Immature natural killer cell (primary cell): ENCODE results near the gene HOXA9. TPM values are rescaled to one million over a fixed set of nuclear protein-coding genes. Genes with fewer than 3 reads are reported as not detected.

Experiments used
- DNase-seq, 3 donors: peaks; one replicate each; pipeline ENCODE4 v3.0.0; 2022; ENCODE audit warnings: mixed read lengths in 1 of 3
- H3K27ac Mint-ChIP-seq, 6 donors: one replicate each; pipeline ENCODE4 v1.8.0; 2020; ENCODE audit warnings: mixed read lengths in 6 of 6, mild to moderate bottlenecking in 5 of 6, inconsistent platforms in 4 of 6, moderate library complexity in 3 of 6
- H3K27me3 Mint-ChIP-seq, 3 donors: one replicate each; pipeline ENCODE4 v1.8.0; 2020 to 2021; ENCODE audit warnings: low read depth in 3 of 3, mild to moderate bottlenecking in 3 of 3, mixed read lengths in 3 of 3, moderate library complexity in 3 of 3, inconsistent platforms in 1 of 3
- H3K36me3 Mint-ChIP-seq, 3 donors: one replicate each; pipeline ENCODE4 v1.8.0; 2020; ENCODE audit warnings: mixed read lengths in 3 of 3, inconsistent platforms in 2 of 3, mild to moderate bottlenecking in 2 of 3
- H3K4me1 Mint-ChIP-seq, 2 donors: one replicate each; pipeline ENCODE4 v1.8.0; 2020; ENCODE audit warnings: inconsistent platforms in 2 of 2, mild to moderate bottlenecking in 2 of 2, mixed read lengths in 2 of 2, moderate library complexity in 1 of 2
- H3K4me3 Mint-ChIP-seq, 5 donors: one replicate each; pipeline ENCODE4 v1.8.0; 2020; ENCODE audit warnings: mild to moderate bottlenecking in 5 of 5, mixed read lengths in 5 of 5, inconsistent platforms in 3 of 5, moderate library complexity in 3 of 5
- H3K9me3 Mint-ChIP-seq, 6 donors: one replicate each; pipeline ENCODE4 v1.8.0; 2020; ENCODE audit warnings: mild to moderate bottlenecking in 6 of 6, mixed read lengths in 6 of 6, inconsistent platforms in 4 of 6, moderate library complexity in 3 of 6
- polyA plus RNA-seq, 3 donors: library from polyadenylated mRNA; unstranded; fragments of 300-500 nt; fragmentation: Illumina TruSeq; gene quantifications; one replicate each; pipeline ENCODE4 v1.2.3, GENCODE V29; 2021

The HOXA9 gene
- polyA plus RNA-seq, 3 donors from 2014 or later: 1.6 to 3.1 (median 1.8) TPM

DNA sequence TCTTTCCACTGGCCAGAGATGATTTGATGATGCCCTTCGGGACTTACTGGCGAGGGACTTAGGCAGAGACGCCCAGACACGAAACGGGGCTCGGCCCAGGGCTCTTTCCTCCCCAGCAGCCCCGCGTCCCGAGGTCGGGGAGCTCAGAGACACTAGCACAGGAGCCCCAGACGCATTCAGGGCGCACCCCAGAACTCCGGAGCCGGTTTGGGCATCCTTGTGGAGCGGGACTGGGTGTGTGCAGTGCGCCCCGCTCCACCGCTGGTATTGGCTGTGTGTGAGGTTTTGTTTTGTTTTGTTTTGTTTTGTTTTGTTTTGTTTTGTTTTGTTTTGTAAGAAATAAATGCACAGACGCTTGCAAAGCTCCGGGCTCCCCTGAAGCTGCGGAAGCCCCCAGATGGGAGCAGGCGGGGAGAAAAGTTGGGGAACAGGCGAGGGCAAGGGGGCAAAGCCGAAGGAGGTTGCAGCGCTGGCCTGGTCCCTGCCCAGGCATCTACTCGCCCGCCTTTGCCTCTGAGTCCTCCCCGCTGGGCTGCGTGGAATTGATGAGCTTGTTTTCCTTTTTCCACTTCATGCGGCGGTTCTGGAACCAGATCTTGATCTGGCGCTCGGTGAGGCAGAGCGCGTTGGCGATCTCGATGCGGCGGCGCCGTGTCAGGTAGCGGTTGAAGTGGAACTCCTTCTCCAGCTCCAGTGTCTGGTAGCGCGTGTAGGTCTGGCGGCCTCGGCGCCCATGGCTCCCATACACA lies 20.0 kb downstream of the HOXA9 start:
- Mint-ChIP-seq H3K36me3 (peaks cover 0 to 9% (median 0%) of the 10 kb centered on the region in 3 donors), H3K4me3 (no peak overlapping the region), H3K27me3 (peaks cover 17 to 35% (median 23%) of the 10 kb centered on the region in 3 donors), H3K27ac (no peak overlapping the region), H3K9me3 (no peaks in the 10 kb centered on the region), H3K4me1 (peaks cover 13 to 29% of the 10 kb centered on the region in 2 donors)
- no peak for DNase-seq

DNA sequence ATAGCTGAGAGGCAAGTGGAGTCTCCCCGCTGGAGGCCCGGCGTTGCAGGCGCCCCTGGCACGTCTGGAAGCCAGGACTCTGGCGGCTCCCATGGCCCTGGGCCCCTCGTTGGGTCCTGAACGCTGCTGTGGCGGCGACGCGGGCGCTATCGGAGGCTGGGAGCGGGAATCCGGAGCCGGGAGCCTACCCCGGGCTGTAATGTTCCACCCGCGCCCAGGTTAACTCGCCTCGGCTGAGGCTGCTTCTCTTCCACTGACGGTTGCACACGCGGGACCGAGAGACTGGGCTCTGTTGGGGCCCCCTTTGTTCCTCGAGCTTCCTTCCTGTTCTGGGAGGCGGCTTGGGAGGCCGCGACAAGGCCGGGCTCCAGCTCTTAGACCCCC lies 20.6 kb downstream of the HOXA9 start:
- no peak for DNase-seq
- H3K27ac Mint-ChIP-seq: no peak overlapping the region
- H3K4me1 Mint-ChIP-seq: peaks cover 10 to 24% of the 10 kb centered on the region in 2 donors
- peaks cover 0 to 9% (median 0%) of the 10 kb centered on the region in 3 donors for H3K36me3 Mint-ChIP-seq
- no peak overlapping the region for H3K4me3 Mint-ChIP-seq
- H3K9me3 Mint-ChIP-seq: no peaks in the 10 kb centered on the region
- peaks cover 17 to 29% (median 23%) of the 10 kb centered on the region in 3 donors for H3K27me3 Mint-ChIP-seq

DNA sequence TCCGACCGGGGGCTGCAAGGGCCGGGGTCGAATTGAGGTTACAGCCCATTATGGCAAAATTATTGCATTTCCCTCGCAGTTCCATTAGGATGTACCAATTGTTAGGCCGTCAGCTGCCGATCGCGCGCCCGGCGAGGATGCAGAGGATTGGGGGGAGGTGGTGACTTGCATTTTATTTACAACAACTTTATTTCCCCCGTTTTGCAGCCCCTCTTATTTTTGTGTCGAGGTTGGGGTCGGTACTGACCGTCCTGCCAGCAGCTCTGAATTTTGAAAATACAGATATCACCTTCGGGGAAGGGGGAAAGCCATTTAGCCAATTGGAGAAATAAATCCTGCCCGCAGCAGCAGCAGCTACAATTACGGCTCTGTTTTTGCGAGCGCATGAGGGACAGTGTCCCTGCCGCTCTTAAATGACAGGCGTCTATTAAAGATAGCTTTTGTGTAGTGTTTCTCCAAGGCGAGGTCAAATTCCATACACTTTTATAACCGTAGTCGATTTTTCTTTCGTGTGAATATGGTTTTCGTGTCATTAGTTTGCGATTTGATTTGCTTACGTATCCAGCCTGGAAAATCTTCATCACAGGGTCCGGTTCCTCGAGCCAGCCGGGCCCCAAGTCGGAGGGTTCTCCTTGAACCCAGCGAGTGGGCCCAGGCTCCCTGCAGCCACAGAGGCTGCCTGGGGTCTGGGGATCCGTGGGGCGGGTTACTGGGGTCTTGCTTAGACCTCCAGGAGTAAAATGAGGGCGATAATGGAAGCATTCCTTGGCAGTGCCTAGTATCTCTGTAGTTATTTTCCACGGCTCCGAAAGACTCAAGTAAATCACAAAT lies 21.2 kb downstream of the HOXA9 start:
- no peaks in the 10 kb centered on the region for H3K9me3 Mint-ChIP-seq
- H3K27me3 Mint-ChIP-seq: peaks cover 14 to 28% (median 21%) of the 10 kb centered on the region in 3 donors
- H3K36me3 Mint-ChIP-seq: peaks cover 0 to 9% (median 0%) of the 10 kb centered on the region in 3 donors
- DNase-seq: no peak
- peaks cover 10 to 20% of the 10 kb centered on the region in 2 donors for H3K4me1 Mint-ChIP-seq
- H3K27ac Mint-ChIP-seq: no peak overlapping the region
- no peak overlapping the region for H3K4me3 Mint-ChIP-seq

DNA sequence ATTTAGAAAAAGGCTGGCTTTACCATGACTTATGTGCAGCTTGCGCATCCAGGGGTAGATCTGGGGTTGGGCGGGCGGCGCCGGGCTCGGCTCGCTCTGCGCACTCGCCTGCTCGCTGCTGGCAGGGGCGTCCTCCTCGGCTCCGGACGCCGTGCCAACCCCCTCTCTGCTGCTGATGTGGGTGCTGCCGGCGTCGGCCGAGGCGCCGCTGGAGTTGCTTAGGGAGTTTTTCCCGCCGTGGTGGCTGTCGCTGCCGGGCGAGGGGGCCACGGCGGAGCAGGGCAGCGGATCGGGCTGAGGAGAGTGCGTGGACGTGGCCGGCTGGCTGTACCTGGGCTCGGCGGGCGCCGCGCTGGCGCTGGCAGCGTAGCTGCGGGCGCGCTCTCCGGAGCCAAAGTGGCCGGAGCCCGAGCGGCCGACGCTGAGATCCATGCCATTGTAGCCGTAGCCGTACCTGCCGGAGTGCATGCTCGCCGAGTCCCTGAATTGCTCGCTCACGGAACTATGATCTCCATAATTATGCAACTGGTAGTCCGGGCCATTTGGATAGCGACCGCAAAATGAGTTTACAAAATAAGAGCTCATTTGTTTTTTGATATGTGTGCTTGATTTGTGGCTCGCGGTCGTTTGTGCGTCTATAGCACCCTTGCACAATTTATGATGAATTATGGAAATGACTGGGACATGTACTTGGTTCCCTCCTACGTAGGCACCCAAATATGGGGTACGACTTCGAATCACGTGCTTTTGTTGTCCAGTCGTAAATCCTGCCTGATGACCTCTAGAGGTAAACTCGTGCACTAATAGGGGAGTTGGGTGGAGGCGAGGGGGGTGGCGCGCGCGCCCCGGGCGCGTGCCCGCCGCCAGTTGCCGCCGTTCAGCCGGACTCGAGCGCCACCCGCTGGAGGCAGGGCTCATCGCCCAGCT lies 22.1 kb downstream of the HOXA9 start, which contains the start of gene HOXA5:
TSS of gene HOXA5 (minus strand) at position 659 of the 927 bp plus-strand sequence. CDS start at position 585, 74 bp downstream.
- peak within 1 kb of the TSS in 1 of 6 donors; percentile 37 for H3K27ac Mint-ChIP-seq

DNA sequence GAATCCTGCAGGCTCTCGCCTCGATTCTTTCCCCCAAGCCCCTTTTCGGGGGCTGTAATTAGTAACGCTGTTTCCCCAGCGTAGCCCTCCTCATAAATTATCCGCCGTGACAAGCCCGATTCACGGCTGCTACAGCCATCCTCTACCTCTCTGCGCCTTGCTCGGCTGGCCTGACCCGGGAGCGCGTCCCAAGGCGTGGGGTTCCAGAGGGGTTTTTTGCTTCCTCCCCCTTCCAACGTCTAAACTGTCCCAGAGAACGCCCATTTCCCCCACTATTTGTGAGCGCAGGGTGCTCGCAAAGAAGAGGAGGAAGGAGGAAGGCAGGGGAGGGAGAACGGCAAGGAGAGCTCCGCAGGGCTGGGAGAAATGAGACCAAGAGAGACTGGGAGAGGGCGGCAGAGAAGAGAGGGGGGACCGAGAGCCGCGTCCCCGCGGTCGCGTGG lies 22.7 kb downstream of the HOXA9 start:
- DNase-seq: no peak
- no peaks in the 10 kb centered on the region for H3K9me3 Mint-ChIP-seq
- H3K4me1 Mint-ChIP-seq: peaks cover 7 to 11% of the 10 kb centered on the region in 2 donors
- H3K27me3 Mint-ChIP-seq: peaks cover 10 to 23% (median 18%) of the 10 kb centered on the region in 3 donors
- H3K27ac Mint-ChIP-seq: peak overlapping the region in 1 of 6 donors; percentile 37
- peaks cover 0 to 12% (median 0%) of the 10 kb centered on the region in 3 donors for H3K36me3 Mint-ChIP-seq
- H3K4me3 Mint-ChIP-seq: peak overlapping the region; percentile 67 to 74 (median 70)

More for the DNA sequence above, 22.1 kb downstream of the HOXA9 start, which contains the start of gene HOXA5:
- Mint-ChIP-seq H3K27me3 (peaks cover 11 to 25% (median 20%) of the 10 kb centered on the region in 3 donors), H3K4me1 (peaks cover 10 to 18% of the 10 kb centered on the region in 2 donors), H3K36me3 (peaks cover 0 to 12% (median 0%) of the 10 kb centered on the region in 3 donors), H3K4me3 (peak within 1 kb of the TSS; percentile 67 to 74 (median 70)), H3K9me3 (no peaks in the 10 kb centered on the region)
- peak; percentile 38 to 65 (median 57) for DNase-seq

DNA sequence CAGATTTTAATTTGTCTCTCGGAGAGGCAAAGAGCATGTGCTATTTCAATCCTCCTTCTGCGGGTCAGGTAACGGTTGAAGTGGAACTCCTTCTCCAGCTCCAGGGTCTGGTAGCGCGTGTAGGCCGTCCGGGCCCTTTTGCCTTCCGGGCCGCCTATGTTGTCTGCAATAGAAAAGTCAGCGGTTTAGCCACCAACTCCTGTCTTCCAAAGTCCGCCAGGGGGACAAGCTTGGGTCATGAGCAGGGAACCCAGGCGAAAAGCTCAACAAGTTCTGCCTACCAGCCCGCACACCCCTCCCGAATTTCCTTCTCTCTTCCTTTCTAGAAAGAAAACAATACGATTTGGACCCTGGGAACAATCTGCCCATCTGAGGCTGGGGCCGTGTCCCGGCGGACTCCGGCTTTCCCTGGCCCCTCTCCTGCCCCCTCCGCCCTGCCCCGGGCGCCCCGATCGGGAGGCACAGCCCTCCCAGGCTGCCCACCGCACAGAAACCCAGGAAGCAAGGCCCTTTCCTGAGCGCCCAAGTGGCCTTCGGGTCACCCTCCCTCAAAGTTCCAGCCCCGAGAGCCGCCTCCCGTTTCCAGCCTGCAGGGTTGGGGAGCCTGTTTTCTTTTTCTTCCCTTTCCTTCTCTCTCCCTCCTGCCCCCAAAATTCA lies 23.3 kb downstream of the HOXA9 start:
- Mint-ChIP-seq H3K4me1 (peaks cover 2 to 10% of the 10 kb centered on the region in 2 donors), H3K4me3 (peak overlapping the region in 4 of 5 donors; percentile 67 to 74 (median 70)), H3K9me3 (no peaks in the 10 kb centered on the region), H3K36me3 (peaks cover 0 to 12% (median 0%) of the 10 kb centered on the region in 3 donors), H3K27me3 (peaks cover 11 to 18% (median 17%) of the 10 kb centered on the region in 3 donors), H3K27ac (no peak overlapping the region)
- no peak for DNase-seq

DNA sequence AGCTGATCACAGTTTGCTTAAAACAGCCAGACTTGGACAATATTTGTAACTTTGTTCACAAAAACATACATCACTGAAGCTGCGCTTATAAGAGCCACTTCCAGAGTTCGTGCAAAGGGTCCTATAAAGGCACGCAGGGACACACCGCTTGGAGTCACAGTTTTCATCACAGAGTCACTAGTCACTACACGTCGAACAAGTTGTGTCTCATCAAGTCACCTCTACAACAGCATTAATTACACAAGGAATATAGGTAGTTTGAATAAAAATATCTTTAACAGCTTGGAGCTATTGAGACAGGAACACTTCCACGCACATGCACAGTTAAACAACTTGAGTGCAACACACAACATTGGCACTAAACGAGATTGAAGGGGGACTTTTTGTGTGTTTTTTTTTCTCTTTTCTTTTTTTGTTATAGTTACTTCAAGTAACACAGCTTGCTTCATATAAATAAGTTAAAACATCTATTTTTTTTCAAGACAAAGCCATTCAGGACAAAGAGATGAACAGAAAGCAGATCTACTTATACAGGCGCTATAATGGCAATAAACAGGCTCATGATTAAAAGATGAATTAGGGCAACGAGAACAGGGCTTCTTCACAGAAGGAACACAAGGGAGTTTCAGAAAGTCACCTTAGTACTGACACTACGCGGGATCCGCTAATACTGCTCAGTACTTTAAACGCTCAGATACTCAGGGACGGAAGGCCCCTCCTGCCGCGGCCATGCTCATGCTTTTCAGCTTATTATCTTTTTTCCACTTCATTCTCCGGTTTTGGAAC lies 24.0 kb downstream of the HOXA9 start:
- H3K27ac Mint-ChIP-seq: no peak overlapping the region
- H3K36me3 Mint-ChIP-seq: peaks cover 0 to 12% (median 0%) of the 10 kb centered on the region in 3 donors
- no peak overlapping the region for H3K4me3 Mint-ChIP-seq
- DNase-seq: no peak
- peaks cover 12 to 13% (median 12%) of the 10 kb centered on the region in 3 donors for H3K27me3 Mint-ChIP-seq
- peaks cover 1 to 9% of the 10 kb centered on the region in 2 donors for H3K4me1 Mint-ChIP-seq
- no peaks in the 10 kb centered on the region for H3K9me3 Mint-ChIP-seq

DNA sequence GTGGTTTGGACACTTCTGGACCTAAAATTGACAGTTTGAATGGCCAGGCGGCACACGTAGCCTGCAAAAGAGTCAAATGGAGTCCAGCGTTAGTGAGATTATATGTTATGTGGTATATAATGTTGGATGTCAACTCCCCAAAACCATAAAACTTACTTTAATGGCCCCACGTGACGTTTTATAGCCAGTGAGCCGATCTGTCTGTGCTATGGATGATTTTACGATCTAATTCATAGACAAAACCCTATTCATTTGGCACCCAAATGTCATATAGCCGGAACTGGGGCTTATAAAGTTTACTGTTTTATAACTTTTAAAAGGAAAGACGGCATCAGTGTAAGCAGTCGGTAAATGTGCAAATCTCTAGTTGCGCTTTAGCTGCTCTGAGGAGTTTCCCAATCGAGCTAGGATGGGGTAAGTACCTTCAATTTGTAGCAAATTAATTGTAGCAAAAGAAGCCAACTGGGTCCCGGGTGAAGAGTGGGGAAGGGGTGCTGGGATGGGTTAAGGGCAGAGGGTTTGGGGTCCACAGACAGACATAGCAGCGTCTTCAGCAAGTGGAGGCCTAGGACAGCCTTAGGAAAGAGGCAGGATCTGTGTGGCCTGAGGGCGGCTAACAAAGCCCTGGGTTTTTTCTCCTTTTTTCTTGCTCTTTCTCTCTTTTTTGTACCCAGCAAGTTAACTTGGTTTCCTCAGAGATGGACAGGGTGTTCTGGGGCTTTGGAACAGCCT lies 25.0 kb downstream of the HOXA9 start:
- Mint-ChIP-seq H3K9me3 (no peaks in the 10 kb centered on the region), H3K4me3 (no peak overlapping the region), H3K4me1 (peaks cover 1 to 18% of the 10 kb centered on the region in 2 donors), H3K36me3 (peaks cover 0 to 9% (median 0%) of the 10 kb centered on the region in 3 donors), H3K27ac (no peak overlapping the region), H3K27me3 (peaks cover 10 to 15% (median 12%) of the 10 kb centered on the region in 3 donors)
- DNase-seq: no peak

DNA sequence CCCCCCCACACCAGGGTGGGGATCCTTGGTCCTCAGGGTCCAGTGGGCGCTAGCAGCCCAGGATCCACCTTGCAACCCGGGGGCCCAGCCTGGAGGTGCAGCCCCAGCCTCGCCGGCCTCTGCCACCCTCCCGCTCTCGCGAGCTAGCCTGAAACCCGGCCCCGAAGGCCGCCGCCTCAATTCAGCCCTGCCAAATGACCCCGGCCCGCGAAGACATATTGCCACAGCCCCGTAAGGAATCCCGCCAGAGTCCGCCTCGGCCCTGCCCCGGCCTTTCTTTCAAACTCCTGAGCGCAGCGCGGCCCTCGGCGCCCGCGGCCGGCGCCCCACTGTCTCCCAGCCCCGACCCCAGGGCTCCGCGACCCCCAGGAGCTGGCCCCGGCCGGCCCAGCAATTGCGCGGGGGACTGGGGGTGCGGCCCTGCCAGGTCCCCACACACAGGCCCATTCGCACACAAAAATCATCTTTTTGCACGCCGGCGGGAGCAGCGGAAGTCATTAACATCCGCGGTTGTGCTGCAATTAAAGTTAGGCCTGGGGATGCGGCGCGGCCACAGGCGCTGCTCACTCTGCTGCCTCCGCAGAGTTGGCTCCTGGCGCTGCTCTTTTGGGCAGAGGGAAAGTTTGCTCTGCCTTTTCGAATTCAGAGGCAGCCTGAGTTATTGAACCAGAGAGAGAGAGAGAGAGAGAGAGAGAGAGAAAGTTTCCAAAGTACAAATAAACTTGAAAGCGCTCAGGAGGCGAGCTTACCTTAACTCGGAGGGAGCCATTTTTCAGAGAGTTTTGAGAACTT lies 25.8 kb downstream of the HOXA9 start:
- Mint-ChIP-seq H3K27me3 (peaks cover 10 to 18% (median 14%) of the 10 kb centered on the region in 3 donors), H3K9me3 (no peaks in the 10 kb centered on the region), H3K4me1 (peaks cover 1 to 22% of the 10 kb centered on the region in 2 donors), H3K4me3 (no peak overlapping the region), H3K36me3 (peaks cover 0 to 9% (median 0%) of the 10 kb centered on the region in 3 donors), H3K27ac (no peak overlapping the region)
- DNase-seq: no peak

DNA sequence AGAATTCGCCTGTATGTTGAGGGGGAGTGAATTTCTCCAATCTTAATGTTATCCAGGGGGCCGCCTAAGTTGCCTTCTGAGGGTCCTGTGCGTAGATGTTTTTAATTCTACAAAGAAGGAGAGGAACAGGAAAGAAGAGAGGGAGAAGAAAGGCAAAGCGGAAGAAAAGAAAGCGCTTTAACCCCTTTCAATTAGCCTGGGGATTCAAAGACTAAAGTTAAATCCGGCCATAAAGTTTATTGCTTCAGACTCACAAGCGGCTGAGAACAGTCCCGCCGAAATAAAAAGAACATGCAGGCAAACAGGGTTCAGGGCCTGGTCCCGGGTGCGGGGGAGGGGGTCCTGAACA lies 26.4 kb downstream of the HOXA9 start:
- no peak for DNase-seq
- Mint-ChIP-seq H3K4me3 (no peak overlapping the region), H3K27me3 (peaks cover 10 to 18% (median 14%) of the 10 kb centered on the region in 3 donors), H3K27ac (no peak overlapping the region), H3K9me3 (no peaks in the 10 kb centered on the region), H3K4me1 (peaks cover 1 to 22% of the 10 kb centered on the region in 2 donors), H3K36me3 (peaks cover 0 to 9% (median 0%) of the 10 kb centered on the region in 3 donors)

DNA sequence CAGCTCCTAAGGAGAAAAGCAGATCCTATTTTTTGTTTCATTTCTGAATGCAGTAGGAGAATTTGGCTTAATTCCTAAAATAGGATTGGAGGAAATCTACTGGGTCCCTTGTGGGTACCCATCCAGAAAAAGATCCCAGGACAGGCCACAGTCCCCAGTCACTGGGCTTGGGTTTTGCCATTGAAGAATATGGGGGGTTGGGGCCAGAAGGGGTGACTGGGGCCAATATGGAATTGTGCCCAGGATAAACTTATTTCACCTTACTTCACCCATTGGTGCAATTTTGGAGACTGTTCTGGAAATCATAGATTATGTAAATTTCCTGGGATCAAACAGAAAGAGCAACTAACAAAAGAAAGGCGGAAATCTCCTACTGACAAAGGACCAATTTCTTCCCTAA lies 26.9 kb downstream of the HOXA9 start:
- no peak for DNase-seq
- H3K36me3 Mint-ChIP-seq: peaks cover 0 to 9% (median 0%) of the 10 kb centered on the region in 3 donors
- H3K9me3 Mint-ChIP-seq: no peaks in the 10 kb centered on the region
- no peak overlapping the region for H3K4me3 Mint-ChIP-seq
- no peak overlapping the region for H3K27ac Mint-ChIP-seq
- H3K27me3 Mint-ChIP-seq: peaks cover 10 to 18% (median 14%) of the 10 kb centered on the region in 3 donors
- H3K4me1 Mint-ChIP-seq: peaks cover 1 to 22% of the 10 kb centered on the region in 2 donors
